Daoy (cell line): Measurements from ENCODE around the gene WDR89. TPM values are rescaled to one million over a fixed set of nuclear protein-coding genes. Genes with fewer than 3 reads are reported as not detected.
A peak's percentile ranks its signal among the peaks of the same experiment; 100 is the strongest.
"Not testable (repeated sequence)": the region's sequence is repeated elsewhere in the genome, so short reads cannot be mapped to it uniquely, and the experiment has no call there.

ENCODE experiments used
- DNase-seq: peaks from one replicate; pipeline ENCODE4 v3.0.0-alpha.2; 2015; ENCODE audit warnings: low read depth
- total RNA-seq: library from RNA; depleted of rRNA; stranded (reverse); fragments of >200 nt; shearing (Covaris generic); gene quantifications from 2 replicates; pipeline ENCODE4 v1.2.3, GENCODE V29; 2014; rRNA removed

Gene WDR89
- total RNA-seq, 1 experiment from 2014 or later = 29.3 TPM

DNA sequence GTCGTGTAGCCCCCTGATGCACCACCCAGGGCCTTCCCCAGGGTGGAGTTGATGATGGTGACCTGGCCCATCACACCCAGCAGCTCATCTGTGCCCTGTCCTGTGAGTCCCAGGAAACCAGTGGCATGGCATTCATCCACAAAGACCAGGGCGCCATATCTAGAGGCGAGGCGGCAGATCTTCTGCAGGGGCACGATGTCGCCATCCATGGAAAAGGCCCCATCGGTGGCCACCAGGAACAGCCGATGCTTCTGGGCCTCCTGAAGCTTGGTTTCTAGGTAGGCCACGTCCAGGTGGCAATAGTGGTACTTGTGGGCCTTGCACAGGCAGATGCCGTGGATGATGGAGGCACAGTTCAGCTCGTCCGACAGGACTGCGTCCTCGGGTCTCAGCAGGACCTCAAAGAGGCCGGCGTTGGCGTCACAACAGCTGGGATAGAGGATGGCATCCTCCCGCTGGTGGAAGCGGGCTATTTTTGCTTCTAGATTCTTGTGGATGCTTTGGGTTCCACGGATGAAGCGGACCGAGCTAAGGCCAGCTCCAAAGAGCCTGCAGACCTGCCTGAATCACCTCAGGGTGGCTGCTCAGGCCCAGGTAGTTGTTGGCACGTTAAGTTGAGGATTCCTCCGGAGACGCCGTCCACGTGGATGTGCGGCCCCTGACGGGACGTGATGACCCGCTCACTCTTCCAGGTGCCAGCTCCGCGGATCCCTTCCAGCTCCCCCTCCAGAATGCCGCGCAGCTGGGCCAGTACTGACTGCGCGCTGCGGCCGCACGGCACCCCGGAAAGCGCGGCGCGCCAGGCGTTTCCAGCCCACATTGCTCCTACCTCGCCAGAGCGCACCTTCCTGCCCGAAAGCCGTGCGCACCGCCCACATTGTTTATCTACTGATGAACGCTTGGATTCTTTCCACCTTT is 47.0 kb downstream of the WDR89 start:
- DNase-seq = no peak

DNA sequence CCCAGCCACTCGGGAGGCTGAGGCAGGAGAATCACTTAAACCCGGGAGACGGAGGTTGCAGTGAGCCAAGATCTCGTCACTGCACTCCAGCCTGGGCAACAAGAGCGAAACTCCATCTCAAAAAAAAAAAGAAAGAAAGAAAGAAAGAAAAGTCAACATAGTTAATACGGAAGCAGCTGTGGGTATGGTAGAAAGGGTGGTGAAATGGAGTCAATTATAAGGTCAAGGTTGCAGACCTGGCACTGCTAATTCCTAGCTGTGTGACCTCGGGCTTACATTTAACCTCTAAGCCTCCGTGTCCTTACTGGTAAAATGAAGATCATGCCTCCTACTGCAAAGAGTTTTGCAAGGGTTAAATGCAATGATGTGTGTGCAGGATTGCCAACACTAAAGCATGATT is 58.6 kb downstream of the WDR89 start:
- DNase-seq = not testable (repeated sequence)

DNA sequence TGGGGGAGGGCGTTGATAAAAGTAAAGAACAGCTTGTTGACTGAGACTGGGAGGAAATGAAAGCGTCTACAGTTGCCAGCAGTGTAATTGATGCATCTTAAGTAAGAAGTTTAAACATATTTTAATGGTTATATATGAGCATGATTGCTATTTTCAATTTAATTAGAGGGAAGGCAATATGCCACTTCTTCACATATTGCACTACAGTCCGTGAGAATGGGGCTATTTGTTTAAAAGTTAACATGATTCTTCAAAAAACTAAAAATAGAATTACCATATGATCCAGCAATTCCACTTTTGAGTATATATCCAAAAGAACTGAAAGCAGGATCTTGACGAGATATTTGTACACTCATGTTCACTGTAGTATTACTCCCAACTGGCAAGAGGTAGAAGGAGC is 60.2 kb downstream of the WDR89 start:
- no peak for DNase-seq

DNA sequence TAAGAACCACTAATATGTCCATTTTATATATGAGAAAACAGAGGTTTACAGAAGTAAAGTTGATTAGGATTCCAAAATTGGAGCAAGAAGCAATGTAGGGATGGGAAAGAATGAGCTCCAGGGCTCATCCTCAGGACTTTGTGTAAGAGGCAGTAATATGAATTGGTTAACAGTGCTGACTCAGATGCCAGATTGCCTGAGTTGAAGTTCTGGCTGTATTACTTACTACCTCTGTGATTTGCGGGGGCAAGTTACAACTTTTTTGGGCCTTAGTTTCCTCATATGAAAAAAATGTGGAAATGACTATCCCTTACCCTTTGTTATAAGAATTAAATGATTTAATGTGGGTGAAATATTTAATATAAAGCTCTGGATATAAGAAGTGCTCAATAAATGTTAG is 63.4 kb downstream of the WDR89 start:
- DNase-seq = no peak

DNA sequence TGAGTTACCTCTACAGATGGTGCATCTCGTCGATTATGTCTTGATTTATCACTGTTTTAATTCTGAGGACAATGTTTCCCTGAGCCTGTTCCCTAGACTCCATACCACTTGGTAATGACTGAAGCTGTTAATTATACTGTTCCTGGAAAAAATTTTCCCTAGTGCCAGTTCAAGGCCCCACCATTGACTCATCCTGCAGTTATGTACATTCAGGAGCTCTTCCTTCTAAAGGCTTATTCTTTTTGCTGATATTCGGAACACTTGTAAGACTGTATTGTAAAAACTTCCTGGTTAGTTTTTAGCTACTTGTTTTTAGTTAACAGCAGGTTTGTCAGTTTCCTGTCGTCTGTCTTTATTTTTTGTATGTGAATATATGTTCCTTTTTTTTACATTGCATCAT is 68.1 kb downstream of the WDR89 start:
- peak; percentile 36 for DNase-seq

DNA sequence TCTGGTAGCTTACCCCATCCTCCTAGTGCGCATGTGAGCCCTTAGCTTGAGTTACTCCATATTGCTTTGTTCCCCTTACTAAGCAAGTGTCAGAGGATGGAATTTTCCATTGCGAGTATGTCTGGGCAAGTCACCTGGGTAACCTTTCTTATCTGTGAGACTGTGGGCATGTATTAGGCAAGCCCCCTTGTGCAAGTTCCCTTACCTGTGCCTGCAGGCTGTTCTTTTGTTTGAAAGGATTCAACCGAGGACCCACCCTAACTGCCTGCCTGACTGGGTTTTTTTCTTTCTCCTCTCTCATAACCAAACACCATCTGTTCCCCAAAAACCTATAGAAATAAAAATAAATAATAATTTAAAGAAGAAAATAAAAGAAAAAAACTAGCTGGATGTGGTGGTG is 76.2 kb downstream of the WDR89 start:
- DNase-seq = no peak

DNA sequence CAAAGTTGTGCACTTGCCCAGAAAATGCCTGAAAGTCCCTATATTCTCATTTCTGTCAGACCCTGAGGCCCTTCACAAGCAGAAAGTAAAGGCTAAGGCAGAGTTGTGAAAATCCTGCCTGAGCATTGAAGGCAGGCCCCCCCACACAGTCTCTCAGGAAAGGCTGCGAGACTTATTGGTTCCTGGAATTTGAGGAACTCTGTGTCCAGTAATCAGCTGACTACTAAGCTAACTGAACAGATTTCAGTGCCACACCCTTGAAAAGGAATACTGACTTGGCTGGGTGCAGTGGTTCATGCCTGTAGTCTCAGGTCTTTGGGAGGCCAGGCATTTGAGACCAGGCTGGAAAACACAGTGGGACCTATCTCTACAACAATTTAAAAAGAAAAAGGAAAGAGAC is 77.4 kb downstream of the WDR89 start:
- DNase-seq = peak; percentile 7

DNA sequence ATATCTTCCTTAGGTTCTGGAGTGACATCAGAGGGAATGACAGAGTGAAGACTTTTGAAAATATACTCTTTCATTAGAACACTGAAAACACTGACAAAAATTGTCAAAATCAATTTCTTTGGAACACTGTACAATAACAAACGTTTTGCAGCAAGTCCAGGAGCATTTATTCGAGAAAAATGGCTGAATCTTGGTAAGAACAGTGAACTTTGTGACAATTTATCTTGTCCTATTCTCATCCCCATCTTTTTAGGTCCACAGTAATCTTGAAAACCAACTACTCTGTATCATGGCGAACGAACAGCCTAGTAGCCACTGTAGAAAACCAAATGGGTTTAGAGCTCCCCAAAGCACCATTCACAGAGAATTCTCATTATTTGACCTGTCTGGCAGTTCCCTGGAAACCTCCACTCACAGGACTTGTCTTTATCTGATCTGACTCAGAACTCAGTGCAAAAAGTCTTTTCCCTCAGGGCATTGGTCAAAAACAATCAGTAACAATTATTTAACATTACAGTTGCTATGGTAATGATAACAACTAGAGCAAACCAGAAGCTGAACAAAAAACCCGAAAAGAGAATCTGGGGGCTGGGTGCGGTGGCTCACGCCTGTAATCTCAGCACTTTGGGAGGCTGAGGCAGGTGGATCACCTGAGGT is 78.2 kb downstream of the WDR89 start:
- peak; percentile 67 for DNase-seq

DNA sequence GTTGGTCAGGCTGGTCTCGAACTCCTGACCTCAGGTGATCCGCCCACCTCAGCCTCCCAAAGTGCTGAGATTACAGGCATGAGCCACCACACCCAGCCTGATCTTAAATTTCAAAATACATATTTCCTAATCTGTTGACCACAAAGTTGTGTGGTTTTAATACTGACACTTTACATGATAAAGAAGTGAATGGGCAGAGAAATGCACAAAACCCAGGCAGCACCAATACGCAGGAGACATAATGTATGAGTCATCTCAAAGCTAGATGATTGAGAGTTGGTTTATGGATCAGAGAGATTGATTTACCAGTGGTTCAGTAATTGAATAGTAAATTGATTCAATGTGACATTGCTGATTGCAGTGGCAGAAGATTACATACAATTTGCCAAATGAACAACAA is 79.3 kb downstream of the WDR89 start:
- no peak for DNase-seq

DNA sequence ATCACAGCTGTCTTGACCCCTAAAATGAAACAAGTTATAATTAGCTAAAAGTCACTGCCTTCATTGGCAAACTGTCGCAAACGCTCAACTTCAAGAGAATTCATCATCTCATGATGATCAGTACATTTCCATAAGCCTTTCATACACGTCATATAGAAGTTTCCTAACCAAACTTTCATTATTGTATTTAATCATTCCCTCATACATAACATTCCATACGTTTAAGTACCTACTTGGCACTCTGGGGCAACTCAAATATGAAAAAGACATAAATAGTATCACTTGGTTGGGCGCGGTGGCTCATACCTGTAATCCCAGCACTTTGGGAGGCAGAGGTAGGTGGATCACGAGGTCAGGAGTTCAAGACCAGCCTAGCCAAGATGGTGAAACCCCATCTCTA is 86.1 kb downstream of the WDR89 start:
- DNase-seq = no peak

DNA sequence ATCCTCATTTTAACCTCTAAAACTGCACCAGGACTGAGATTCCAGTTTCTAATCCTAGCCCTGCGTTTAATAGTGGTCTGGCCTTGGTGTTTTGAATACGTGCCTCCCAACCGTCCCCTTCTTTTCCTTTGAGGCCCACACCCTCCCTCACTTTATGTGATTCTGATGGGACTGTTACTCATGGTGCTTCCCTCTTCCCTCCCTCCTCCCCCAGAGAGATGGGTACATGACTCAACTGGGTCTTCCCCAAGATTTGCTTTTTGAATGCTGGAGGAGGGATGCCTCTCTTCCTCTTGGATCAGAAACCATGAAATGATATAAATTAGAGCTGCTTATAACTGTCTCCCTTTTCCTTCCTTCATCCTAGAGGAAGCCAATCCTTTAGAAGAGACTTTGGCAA is 90.3 kb downstream of the WDR89 start:
- DNase-seq = peak; percentile 82

DNA sequence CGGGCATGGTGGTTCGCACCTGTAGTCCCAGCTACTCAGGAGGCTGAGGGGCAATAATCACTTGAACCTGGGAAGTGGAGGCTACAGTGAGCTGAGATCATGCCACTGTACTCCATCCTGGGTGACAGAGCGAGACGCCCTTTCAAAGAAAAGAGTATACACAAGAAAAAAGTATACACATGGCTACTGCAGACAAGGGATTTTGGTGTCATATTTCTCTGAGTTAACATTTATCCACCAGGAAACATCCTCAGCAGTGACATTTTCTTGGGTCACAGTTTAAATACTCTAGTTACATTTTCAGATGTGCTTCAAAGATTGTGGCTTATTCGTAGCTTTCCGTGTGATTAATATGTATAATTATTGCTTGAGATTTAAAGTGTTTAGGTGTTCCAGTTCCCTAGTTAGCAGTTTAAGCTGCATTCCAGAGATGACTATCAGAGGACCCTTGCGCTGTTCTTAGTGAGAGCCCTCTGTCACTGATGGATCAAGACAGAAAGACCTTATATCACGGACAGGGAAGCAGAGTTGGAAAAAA is 93.8 kb downstream of the WDR89 start:
- no peak for DNase-seq

Other genes with a start within 250 kb of the WDR89 start
- gene PPP2R5E, start 98.5 kb downstream of the WDR89 start, total RNA-seq = 16.5 and 18.1 TPM in 2 replicates
- 24.6 and 31.1 TPM in 2 replicates for gene SGPP1, start 86.2 kb upstream of the WDR89 start, total RNA-seq
- 24.1 and 30.2 TPM in 2 replicates for gene SYNE2, start 211.1 kb upstream of the WDR89 start, total RNA-seq